ENCODE data around the gene C4A.
"Not testable (repeated sequence)": the region's sequence is repeated elsewhere in the genome, so short reads cannot be mapped to it uniquely, and the experiment has no call there.

GRCh38 chr6:32003301-32003700 lies 21.4 kb downstream of the C4A start:
- not testable (repeated sequence) for TF ChIP-seq SUZ12 (IDR thresholded peaks at IDR 0.05); NFRKB (IDR thresholded peaks at IDR 0.05); PKNOX1 (IDR thresholded peaks at IDR 0.05); CTBP1 (IDR thresholded peaks at IDR 0.05; ENCODE audit: borderline replicate concordance); TARDBP (IDR thresholded peaks at IDR 0.05); SP1 (IDR thresholded peaks at IDR 0.05); BHLHE40 (IDR thresholded peaks at IDR 0.05; ENCODE audit: borderline replicate concordance); FOXA1 (IDR thresholded peaks at IDR 0.05); ELF4 (IDR thresholded peaks at IDR 0.05); L3MBTL2 (conservative IDR thresholded peaks at IDR 0.05); FOXK2 (IDR thresholded peaks at IDR 0.05)
